ENCODE data around the gene IGSF1. TPM values are rescaled to one million over a fixed set of nuclear protein-coding genes. Genes with fewer than 3 reads are reported as not detected.

Gene IGSF1
- total RNA-seq, 4 donors from 2014 or later, result 10.8 to 24.1 (median 14.4) TPM

GRCh38 chrX:131322651-131323050 is 33.5 kb upstream of the IGSF1 start:
- 43 to 52% methylated on average over 3 of the region's 3 CpGs for WGBS, 2 donors
- TF ChIP-seq EP300 (IDR thresholded peaks at IDR 0.05) (no peak), POLR2A (IDR thresholded peaks at IDR 0.05) (no peak), CTCF (IDR thresholded peaks at IDR 0.05) (no peak)
- no peaks in the 10 kb centered on the region for H3K36me3 ChIP-seq

GRCh38 chrX:131317326-131317725 is 28.2 kb upstream of the IGSF1 start:
- DNase-seq (ENCODE audit: low spot score in 2 of 2), result no peak
- no peak overlapping the region for H3K4me3 ChIP-seq
- TF ChIP-seq EP300 (IDR thresholded peaks at IDR 0.05), result no peak
- TF ChIP-seq CTCF (IDR thresholded peaks at IDR 0.05), result no peak
- no peak for TF ChIP-seq POLR2A (IDR thresholded peaks at IDR 0.05)
- H3K4me1 ChIP-seq, result no peaks in the 10 kb centered on the region
- H3K9me3 ChIP-seq, result no peaks in the 10 kb centered on the region
- no peaks in the 10 kb centered on the region for H3K36me3 ChIP-seq
- no peaks in the 10 kb centered on the region for H3K27me3 ChIP-seq
- no peak overlapping the region for H3K27ac ChIP-seq
- 77 to 87% methylated on average over 4 of the region's 4 CpGs for WGBS, 2 donors

More at GRCh38 chrX:131322651-131323050, 33.5 kb upstream of the IGSF1 start:
- H3K27ac ChIP-seq, result no peak overlapping the region
- H3K27me3 ChIP-seq, result no peaks in the 10 kb centered on the region
- H3K4me1 ChIP-seq, result no peaks in the 10 kb centered on the region
- H3K4me3 ChIP-seq, result no peak overlapping the region
- H3K9me3 ChIP-seq, result no peaks in the 10 kb centered on the region
- no peak for DNase-seq (ENCODE audit: low spot score in 2 of 2)

GRCh38 chrX:131316260-131316659 is 27.2 kb upstream of the IGSF1 start:
- no peak for DNase-seq (ENCODE audit: low spot score in 2 of 2)
- H3K4me3 ChIP-seq, result no peak overlapping the region
- H3K27ac ChIP-seq, result no peak overlapping the region
- no peaks in the 10 kb centered on the region for H3K4me1 ChIP-seq
- no peaks in the 10 kb centered on the region for H3K9me3 ChIP-seq
- TF ChIP-seq CTCF (IDR thresholded peaks at IDR 0.05), result no peak
- no peak for TF ChIP-seq EP300 (IDR thresholded peaks at IDR 0.05)
- TF ChIP-seq POLR2A (IDR thresholded peaks at IDR 0.05), result no peak
- 45 to 100% methylated on average over 1 of the region's 1 CpG for WGBS, 2 donors
- no peaks in the 10 kb centered on the region for H3K36me3 ChIP-seq
- H3K27me3 ChIP-seq, result no peaks in the 10 kb centered on the region

GRCh38 chrX:131308980-131309379 is 19.9 kb upstream of the IGSF1 start:
- H3K4me1 ChIP-seq, result no peaks in the 10 kb centered on the region
- no peak overlapping the region for H3K27ac ChIP-seq
- no peaks in the 10 kb centered on the region for H3K36me3 ChIP-seq
- H3K27me3 ChIP-seq, result peaks cover 0 to 7% of the 10 kb centered on the region in 2 donors
- no peaks in the 10 kb centered on the region for H3K9me3 ChIP-seq
- no peak for DNase-seq (ENCODE audit: low spot score in 2 of 2)
- no peak overlapping the region for H3K4me3 ChIP-seq
- TF ChIP-seq CTCF (IDR thresholded peaks at IDR 0.05), result no peak
- no peak for TF ChIP-seq EP300 (IDR thresholded peaks at IDR 0.05)
- no peak for TF ChIP-seq POLR2A (IDR thresholded peaks at IDR 0.05)

- no peaks in the 10 kb centered on the region for H3K36me3 ChIP-seq
- no peaks in the 10 kb centered on the region for H3K9me3 ChIP-seq
- 14 to 26% methylated on average over 1 of the region's 1 CpG for WGBS, 2 donors
- TF ChIP-seq POLR2A (IDR thresholded peaks at IDR 0.05) (no peak), EP300 (IDR thresholded peaks at IDR 0.05) (no peak), CTCF (IDR thresholded peaks at IDR 0.05) (no peak)
- no peak overlapping the region for H3K27ac ChIP-seq
- no peak overlapping the region for H3K4me3 ChIP-seq
- H3K4me1 ChIP-seq, result no peaks in the 10 kb centered on the region
- H3K27me3 ChIP-seq, result peaks cover 0 to 7% of the 10 kb centered on the region in 2 donors
- no peak for DNase-seq (ENCODE audit: low spot score in 2 of 2)
These were observed 17.5 kb upstream of the IGSF1 start for GRCh38 chrX:131306601-131307000.
